Karpas-422 (cell line): Measurements from ENCODE around the gene CLPSL2. TPM values are rescaled to one million over a fixed set of nuclear protein-coding genes. Genes with fewer than 3 reads are reported as not detected.

Source experiments
- DNase-seq: peaks from one replicate; pipeline ENCODE4 v3.0.0-alpha.2; 2015
- H2AFZ ChIP-seq: fragments of 200-600 bp; sonication (generic); 2 replicates; pipeline ENCODE4 v1.6.1; 2014; ENCODE audit warnings: antibody characterized with exemption, low read length, mixed read lengths
- H3K27ac ChIP-seq: fragments of 200-600 bp; sonication (generic); 2 replicates; pipeline ENCODE4 v1.5.1; 2014; ENCODE audit warnings: mild to moderate bottlenecking, low read length, moderate library complexity
- H3K27me3 ChIP-seq: fragments of 200-600 bp; sonication (generic); 2 replicates; pipeline ENCODE4 v1.6.1; 2014; ENCODE audit warnings: low read length, mixed read lengths
- H3K36me3 ChIP-seq: fragments of 200-600 bp; sonication (generic); 2 replicates; pipeline ENCODE4 v1.6.1; 2014; ENCODE audit warnings: low read length, mixed read lengths; ENCODE audit not compliant: insufficient read depth
- H3K4me1 ChIP-seq: fragments of 200-600 bp; sonication (generic); 2 replicates; pipeline ENCODE4 v1.6.1; 2014; ENCODE audit warnings: mild to moderate bottlenecking, low read length, mixed read lengths
- H3K4me2 ChIP-seq: fragments of 200-600 bp; sonication (generic); 2 replicates; pipeline ENCODE4 v1.6.1; 2014; ENCODE audit warnings: low read length, low read depth, mild to moderate bottlenecking; ENCODE audit not compliant: poor library complexity, severe bottlenecking
- H3K4me3 ChIP-seq: fragments of 200-600 bp; sonication (generic); 2 replicates; pipeline ENCODE4 v1.5.1; 2014; ENCODE audit warnings: mild to moderate bottlenecking, antibody characterized with exemption, low read length, mixed read lengths
- H3K79me2 ChIP-seq: fragments of 200-600 bp; sonication (generic); 2 replicates; pipeline ENCODE4 v1.6.1; 2014; ENCODE audit warnings: mild to moderate bottlenecking, low read length, mixed read lengths
- H3K9ac ChIP-seq: fragments of 200-600 bp; sonication (generic); 2 replicates; pipeline ENCODE4 v1.6.0; 2014; ENCODE audit warnings: low read length
- H3K9me2 ChIP-seq: fragments of 200-600 bp; sonication (generic), shearing (Covaris generic); replicated peaks from 2 replicates; pipeline ENCODE4 v1.6.0; 2014; ENCODE audit warnings: mild to moderate bottlenecking, low read length, moderate library complexity; ENCODE audit not compliant: insufficient read depth
- H3K9me3 ChIP-seq: fragments of 300-700, 200-600 bp; sonication (generic); 2 replicates; pipeline ENCODE4 v1.6.1; 2014; ENCODE audit warnings: low read length, mixed read lengths
- H4K20me1 ChIP-seq: fragments of 200-600 bp; sonication (generic); 2 replicates; pipeline ENCODE4 v1.6.1; 2014; ENCODE audit warnings: mild to moderate bottlenecking, antibody characterized with exemption, low read length, low read depth; ENCODE audit not compliant: insufficient read depth
- total RNA-seq: library from RNA; depleted of rRNA; stranded (reverse); fragments of >200 nt; shearing (Covaris generic); gene quantifications from 2 replicates; pipeline ENCODE4 v1.2.3, GENCODE V29; 2014; ENCODE audit warnings: low replicate concordance; rRNA removed

CLPSL2 gene
- total RNA-seq, 1 experiment from 2014 or later = not detected

DNA sequence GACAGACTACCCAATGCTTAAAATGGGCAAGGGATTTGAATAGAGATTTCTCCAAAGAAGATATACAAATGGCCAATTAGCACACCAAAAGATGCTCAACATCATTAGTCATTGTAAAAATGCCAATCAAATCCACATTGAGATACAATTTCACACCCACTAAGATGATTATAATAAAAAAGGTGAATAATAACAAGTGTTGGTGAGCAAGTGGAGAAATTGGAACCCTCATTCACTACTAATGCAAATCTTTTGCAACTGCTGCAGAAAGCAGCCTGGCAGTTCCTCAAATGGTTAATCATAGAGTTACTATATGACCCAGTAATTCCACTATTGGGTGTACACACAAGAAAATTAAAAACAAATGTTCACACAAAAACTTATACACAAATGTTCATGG lies 41.1 kb downstream of the CLPSL2 start:
- Histone ChIP-seq H3K27ac (no peak overlapping the region), H2AFZ (no peak overlapping the region), H4K20me1 (no peaks in the 10 kb centered on the region), H3K9me2 (no peaks in the 10 kb centered on the region), H3K36me3 (no peaks in the 10 kb centered on the region), H3K4me1 (no peaks in the 10 kb centered on the region), H3K4me3 (no peak overlapping the region), H3K79me2 (no peaks in the 10 kb centered on the region), H3K27me3 (no peaks in the 10 kb centered on the region), H3K9me3 (peaks cover 5% of the 10 kb centered on the region; the same call in 1 of the 2 replicates), H3K4me2 (no peak overlapping the region), H3K9ac (no peak overlapping the region)
- DNase-seq = no peak

- no peaks in the 10 kb centered on the region for H4K20me1 ChIP-seq
These were observed 47.2 kb downstream of the CLPSL2 start for GRCh38 chr6:35823601-35824000.

GRCh38 chr6:35824552-35825192 lies 48.3 kb downstream of the CLPSL2 start:
- no peaks in the 10 kb centered on the region for H4K20me1 ChIP-seq
- no peaks in the 10 kb centered on the region for H3K27me3 ChIP-seq
- no peak overlapping the region for H3K4me3 ChIP-seq
- no peak overlapping the region for H3K27ac ChIP-seq
- H3K4me2 ChIP-seq = no peak overlapping the region
- H2AFZ ChIP-seq = no peak overlapping the region
- H3K9me3 ChIP-seq = no peaks in the 10 kb centered on the region
- no peaks in the 10 kb centered on the region for H3K9me2 ChIP-seq
- H3K4me1 ChIP-seq = no peaks in the 10 kb centered on the region
- H3K79me2 ChIP-seq = no peaks in the 10 kb centered on the region
- H3K36me3 ChIP-seq = no peaks in the 10 kb centered on the region
- no peak overlapping the region for H3K9ac ChIP-seq
- DNase-seq = no peak

More at GRCh38 chr6:35823601-35824000, 47.2 kb downstream of the CLPSL2 start:
- Histone ChIP-seq H3K4me2 (no peak overlapping the region), H3K4me3 (no peak overlapping the region), H3K36me3 (no peaks in the 10 kb centered on the region), H3K27ac (no peak overlapping the region), H2AFZ (no peak overlapping the region), H3K4me1 (no peaks in the 10 kb centered on the region), H3K9me3 (no peaks in the 10 kb centered on the region), H3K27me3 (no peaks in the 10 kb centered on the region), H3K79me2 (no peaks in the 10 kb centered on the region), H3K9me2 (no peaks in the 10 kb centered on the region), H3K9ac (no peak overlapping the region)
- no peak for DNase-seq

Other genes with a start within 250 kb of the CLPSL2 start
- 22.9 and 28.3 TPM in 2 replicates for gene FKBP5, start 87.7 kb upstream of the CLPSL2 start, total RNA-seq
- gene ARMC12, start 39.6 kb upstream of the CLPSL2 start, total RNA-seq = 0.60 and 1.6 TPM in 2 replicates
- not detected in 2 replicates for gene CLPSL1, start 4.4 kb downstream of the CLPSL2 start, total RNA-seq
- not detected in 2 replicates for gene CLPS, start 20.7 kb downstream of the CLPSL2 start, total RNA-seq
- 1.9 TPM in 1 of 2 replicates, not detected in the other for gene LHFPL5, start 28.8 kb downstream of the CLPSL2 start, total RNA-seq
- 94.4 and 104 TPM in 2 replicates for gene SRPK1, start 144.5 kb downstream of the CLPSL2 start, total RNA-seq
- gene SLC26A8, start 248.0 kb downstream of the CLPSL2 start, total RNA-seq = not detected in 2 replicates